Peyer's patch (tissue), 4 donors: ENCODE results near the gene SERPINE2. TPM values are rescaled to one million over a fixed set of nuclear protein-coding genes. Genes with fewer than 3 reads are reported as not detected.
"Not testable (repeated sequence)": the region's sequence is repeated elsewhere in the genome, so short reads cannot be mapped to it uniquely, and the experiment has no call there.

ENCODE experiments used
- DNase-seq, 3 donors: peaks; one replicate each; pipeline ENCODE4 v3.0.0-alpha.2; 2017 to 2019
- H3K27ac ChIP-seq, 4 donors: fragments of 200-600 bp; sonication (generic); one replicate each; pipeline ENCODE4 v1.5.1; 2016 to 2019
- H3K27me3 ChIP-seq, 2 donors: fragments of 200-600 bp; sonication (generic); one replicate each; pipeline ENCODE4 v1.5.1; 2019
- H3K36me3 ChIP-seq, 3 donors: fragments of 200-600 bp; sonication (generic); one replicate each; pipeline ENCODE4 v1.5.1; 2016 to 2019
- H3K4me1 ChIP-seq, 4 donors: fragments of 200-600 bp; sonication (generic); one replicate each; pipeline ENCODE4 v1.5.1; 2016 to 2019
- H3K4me3 ChIP-seq, 4 donors: fragments of 200-600 bp; sonication (generic); 1 replicate in 3 of 4; 2 replicates in 1 of 4; pipeline ENCODE4 v1.5.1; 2016 to 2019; ENCODE audit warnings: mild to moderate bottlenecking in 1 of 4
- H3K9me3 ChIP-seq, 4 donors: fragments of 200-600 bp; sonication (generic); one replicate each; pipeline ENCODE4 v1.5.1; 2016 to 2019; ENCODE audit warnings: mild to moderate bottlenecking in 1 of 4
- POLR2A ChIP-seq, 2 donors: fragments of 450-650 bp; IDR thresholded peaks; one replicate each; pipeline ENCODE4 v1.5.1; 2017; ENCODE audit warnings: antibody characterized with exemption in 2 of 2, mild to moderate bottlenecking in 2 of 2, moderate library complexity in 2 of 2
- total RNA-seq, 4 donors: library from RNA; depleted of rRNA; stranded (reverse); fragments of >200 nt; gene quantifications; one replicate each; pipeline ENCODE4 v1.1.0, GENCODE V29; 2016
- TF ChIP-seq, protein P1 (sequence below), 6 experiments: fragments of 450-650 bp in 4 of 6; fragments of 200-600 bp in 2 of 6; sonication (generic) in 1 of 6; IDR thresholded peaks; one replicate each; pipeline ENCODE4 v1.5.1; 2017 to 2019; ENCODE audit warnings: antibody characterized with exemption in 6 of 6, mild to moderate bottlenecking in 3 of 6, moderate library complexity in 1 of 6

SERPINE2 gene
- total RNA-seq, 4 donors from 2014 or later, result 2.8 to 19.8 (median 15.5) TPM

GRCh38 chr2:224011837-224012236, 27.2 kb downstream of the SERPINE2 start:
- H3K27me3 ChIP-seq, result no peaks in the 10 kb centered on the region
- H3K27ac ChIP-seq, result no peak overlapping the region
- TF ChIP-seq, protein P1, sequence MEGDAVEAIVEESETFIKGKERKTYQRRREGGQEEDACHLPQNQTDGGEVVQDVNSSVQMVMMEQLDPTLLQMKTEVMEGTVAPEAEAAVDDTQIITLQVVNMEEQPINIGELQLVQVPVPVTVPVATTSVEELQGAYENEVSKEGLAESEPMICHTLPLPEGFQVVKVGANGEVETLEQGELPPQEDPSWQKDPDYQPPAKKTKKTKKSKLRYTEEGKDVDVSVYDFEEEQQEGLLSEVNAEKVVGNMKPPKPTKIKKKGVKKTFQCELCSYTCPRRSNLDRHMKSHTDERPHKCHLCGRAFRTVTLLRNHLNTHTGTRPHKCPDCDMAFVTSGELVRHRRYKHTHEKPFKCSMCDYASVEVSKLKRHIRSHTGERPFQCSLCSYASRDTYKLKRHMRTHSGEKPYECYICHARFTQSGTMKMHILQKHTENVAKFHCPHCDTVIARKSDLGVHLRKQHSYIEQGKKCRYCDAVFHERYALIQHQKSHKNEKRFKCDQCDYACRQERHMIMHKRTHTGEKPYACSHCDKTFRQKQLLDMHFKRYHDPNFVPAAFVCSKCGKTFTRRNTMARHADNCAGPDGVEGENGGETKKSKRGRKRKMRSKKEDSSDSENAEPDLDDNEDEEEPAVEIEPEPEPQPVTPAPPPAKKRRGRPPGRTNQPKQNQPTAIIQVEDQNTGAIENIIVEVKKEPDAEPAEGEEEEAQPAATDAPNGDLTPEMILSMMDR (IDR thresholded peaks at IDR 0.05), result no peak
- no peak for TF ChIP-seq POLR2A (IDR thresholded peaks at IDR 0.05)
- no peaks in the 10 kb centered on the region for H3K9me3 ChIP-seq
- H3K4me3 ChIP-seq, result no peak overlapping the region
- H3K36me3 ChIP-seq, result no peaks in the 10 kb centered on the region
- peak in 1 of 3 donors; percentile 25 for DNase-seq
- H3K4me1 ChIP-seq, result peaks cover 0 to 20% (median 0%) of the 10 kb centered on the region in 4 donors

DNA sequence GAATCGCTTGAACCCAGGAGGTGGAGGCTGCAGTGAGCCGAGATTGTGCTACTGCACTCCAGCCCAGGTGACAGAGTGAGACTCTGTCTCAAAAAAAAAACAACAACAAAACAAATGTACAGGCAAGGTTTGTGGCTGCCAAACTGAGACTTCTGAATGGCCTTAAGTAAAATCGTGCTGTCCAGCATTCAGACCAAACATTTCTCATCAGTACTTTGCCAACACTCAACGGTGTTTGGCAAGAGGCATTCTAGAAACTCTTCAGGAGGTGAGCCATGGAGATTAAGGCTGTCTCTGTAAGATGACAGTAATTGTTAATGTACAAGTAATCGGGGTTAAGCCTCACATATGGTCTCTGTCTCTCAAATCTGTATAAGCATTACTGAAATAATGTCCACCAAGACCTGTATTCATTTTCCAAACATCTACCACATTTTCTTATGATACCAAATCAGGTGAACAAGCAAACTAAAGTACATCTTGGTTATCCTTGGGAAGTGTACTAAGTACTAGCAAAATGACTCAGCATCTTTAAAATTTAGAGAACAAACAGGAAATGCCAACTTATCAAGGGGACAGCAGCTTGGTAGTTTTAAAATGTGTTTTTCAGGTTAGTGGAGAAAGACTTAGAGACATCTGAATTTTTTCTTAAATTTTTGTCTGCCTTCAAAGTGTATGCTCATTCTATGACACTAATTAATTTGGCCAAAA, 29.3 kb downstream of the SERPINE2 start:
- Histone ChIP-seq H3K4me3 (no peak overlapping the region), H3K36me3 (no peaks in the 10 kb centered on the region), H3K27me3 (no peaks in the 10 kb centered on the region), H3K27ac (no peak overlapping the region), H3K4me1 (peaks cover 0 to 20% (median 0%) of the 10 kb centered on the region in 4 donors), H3K9me3 (no peaks in the 10 kb centered on the region)
- no peak for DNase-seq
- TF ChIP-seq, protein P1 (IDR thresholded peaks at IDR 0.05), result no peak
- no peak for TF ChIP-seq POLR2A (IDR thresholded peaks at IDR 0.05)

DNA sequence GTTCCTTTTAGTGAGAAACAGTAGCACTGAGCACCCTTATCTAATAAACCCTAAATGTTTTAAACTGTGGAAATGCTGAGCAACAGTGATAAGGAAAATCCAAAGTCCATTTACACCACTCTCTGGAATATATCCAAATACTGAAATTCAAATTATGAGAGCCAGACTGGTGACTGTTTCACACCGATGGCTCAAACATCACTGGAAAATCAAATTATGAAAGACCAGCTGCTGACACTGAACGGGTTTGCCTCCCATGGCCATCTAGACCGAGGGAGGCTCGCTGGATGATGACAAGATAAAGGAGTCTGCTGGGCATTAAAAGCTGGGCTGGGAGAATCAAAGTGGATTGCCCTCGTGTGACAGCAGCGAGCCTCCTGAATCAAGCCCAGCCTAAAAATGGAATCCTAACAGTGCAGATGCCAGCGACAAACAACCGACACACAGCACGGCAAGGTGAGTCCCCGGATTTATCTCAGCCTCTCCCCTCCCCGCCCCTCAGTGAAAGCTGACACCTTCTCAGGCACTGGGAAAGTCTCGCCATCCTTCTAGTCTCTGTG, 30.3 kb downstream of the SERPINE2 start:
- TF ChIP-seq, protein P1 (IDR thresholded peaks at IDR 0.05), result no peak
- TF ChIP-seq POLR2A (IDR thresholded peaks at IDR 0.05), result no peak
- Histone ChIP-seq H3K4me3 (no peak overlapping the region), H3K9me3 (no peaks in the 10 kb centered on the region), H3K4me1 (peaks cover 0 to 20% (median 0%) of the 10 kb centered on the region in 4 donors), H3K36me3 (no peaks in the 10 kb centered on the region), H3K27ac (peak overlapping the region in 1 of 4 donors; percentile 55), H3K27me3 (no peaks in the 10 kb centered on the region)
- no peak for DNase-seq

GRCh38 chr2:224004105-224004695, 34.9 kb downstream of the SERPINE2 start:
- H3K4me1 ChIP-seq, result peaks cover 0 to 10% (median 0%) of the 10 kb centered on the region in 4 donors
- TF ChIP-seq, protein P1 (IDR thresholded peaks at IDR 0.05), result no peak
- no peak for TF ChIP-seq POLR2A (IDR thresholded peaks at IDR 0.05)
- H3K9me3 ChIP-seq, result no peaks in the 10 kb centered on the region
- no peak overlapping the region for H3K4me3 ChIP-seq
- no peak overlapping the region for H3K27ac ChIP-seq
- no peaks in the 10 kb centered on the region for H3K27me3 ChIP-seq
- no peaks in the 10 kb centered on the region for H3K36me3 ChIP-seq
- no peak for DNase-seq

- not testable (repeated sequence) for H3K27ac ChIP-seq
These were observed 38.4 kb downstream of the SERPINE2 start for GRCh38 chr2:224000662-224001061.

GRCh38 chr2:223999862-224000261, 39.2 kb downstream of the SERPINE2 start:
- H3K4me3 ChIP-seq, result no peak overlapping the region
- DNase-seq, result no peak

More at GRCh38 chr2:224000662-224001061, 38.4 kb downstream of the SERPINE2 start:
- not testable (repeated sequence) for H3K4me1 ChIP-seq, H3K27me3 ChIP-seq, H3K4me3 ChIP-seq, H3K9me3 ChIP-seq, DNase-seq, H3K36me3 ChIP-seq

More at GRCh38 chr2:223999862-224000261, 39.2 kb downstream of the SERPINE2 start:
- H3K27me3 ChIP-seq, result no peaks in the 10 kb centered on the region
- no peaks in the 10 kb centered on the region for H3K4me1 ChIP-seq
- TF ChIP-seq, protein P1 (IDR thresholded peaks at IDR 0.05), result no peak
- no peak for TF ChIP-seq POLR2A (IDR thresholded peaks at IDR 0.05)
- no peak overlapping the region for H3K27ac ChIP-seq
- no peaks in the 10 kb centered on the region for H3K36me3 ChIP-seq
- H3K9me3 ChIP-seq, result no peaks in the 10 kb centered on the region
